ENCODE measurements around the gene MT4.

MT4 gene

DNA sequence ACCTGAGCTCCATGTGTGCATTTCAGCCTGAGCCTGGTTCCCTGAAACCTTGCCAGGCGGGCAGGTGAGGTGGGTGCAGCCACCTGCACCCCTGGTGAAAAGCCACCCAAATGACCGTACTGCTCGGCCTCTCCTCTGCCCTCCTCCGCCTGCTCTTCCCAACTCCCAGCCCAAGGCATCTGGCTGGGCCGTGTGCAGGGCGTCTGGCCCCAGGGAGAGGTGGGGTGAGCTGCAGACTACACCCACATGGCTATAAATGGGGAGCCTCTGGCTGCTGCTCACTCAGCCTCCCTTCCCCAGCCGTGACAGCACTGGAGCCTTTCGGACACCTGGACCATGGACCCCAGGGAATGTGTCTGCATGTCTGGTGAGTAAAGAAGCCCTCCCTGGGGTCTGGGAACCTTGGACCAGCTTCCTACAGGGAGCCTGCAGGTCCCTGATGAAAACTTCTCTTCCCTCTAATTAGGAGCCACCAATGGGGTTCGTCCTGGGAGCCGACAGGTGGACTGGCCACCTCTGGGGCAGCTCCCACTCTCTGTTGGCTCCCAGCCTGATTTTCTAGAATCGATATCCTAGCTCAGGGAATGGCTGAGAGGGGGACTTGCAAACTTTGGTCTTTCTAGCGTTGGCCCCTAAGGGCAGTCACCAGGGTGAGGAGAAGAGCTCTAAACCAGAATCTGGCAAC, at the start of gene MT4:
Gene MT4 (plus strand): TSS at position 281 of the 685 bp plus-strand sequence. CDS start 56 bp downstream, at position 337.
- DNase-seq (ENCODE audit: low read depth): no peak

DNA sequence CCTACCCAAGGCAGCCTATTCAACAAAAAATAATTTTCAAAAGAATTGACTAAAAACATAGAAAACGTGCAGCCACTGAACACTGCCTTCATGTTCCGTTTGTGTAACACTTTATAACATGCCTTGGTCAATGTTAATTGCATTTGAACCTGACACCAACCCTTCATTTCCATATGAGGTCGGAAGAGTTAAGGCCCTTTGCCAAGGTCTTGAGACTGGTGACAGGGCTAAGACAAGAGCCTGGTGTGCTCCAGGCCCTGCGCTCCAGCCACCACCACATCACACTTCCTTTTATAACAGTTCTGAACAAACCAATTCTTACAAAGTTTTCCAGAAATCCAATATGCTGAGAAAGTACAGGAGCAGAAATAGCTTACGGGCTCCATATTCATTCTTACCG, 49.2 kb upstream of the MT4 start:
- no peak for DNase-seq (ENCODE audit: low read depth)

DNA sequence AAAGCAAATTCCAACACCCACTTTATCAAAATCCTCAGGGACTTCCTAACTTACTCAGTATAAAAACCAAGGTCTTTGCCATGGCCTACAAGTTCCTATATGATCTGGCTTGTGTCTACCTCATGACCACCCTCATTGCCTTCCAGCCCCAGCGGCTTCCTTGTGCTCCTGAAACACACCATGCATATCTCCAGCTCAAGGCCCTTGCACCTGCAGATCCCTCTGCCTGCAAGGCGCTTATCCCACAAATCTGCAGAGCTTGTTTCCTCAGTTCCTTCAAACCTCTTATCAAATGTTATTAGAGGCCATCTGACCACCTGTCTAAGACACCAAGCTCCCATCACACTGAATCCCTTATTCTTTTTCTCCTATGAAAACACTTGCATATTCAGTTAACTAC, 47.7 kb upstream of the MT4 start:
- no peak for DNase-seq (ENCODE audit: low read depth)

DNA sequence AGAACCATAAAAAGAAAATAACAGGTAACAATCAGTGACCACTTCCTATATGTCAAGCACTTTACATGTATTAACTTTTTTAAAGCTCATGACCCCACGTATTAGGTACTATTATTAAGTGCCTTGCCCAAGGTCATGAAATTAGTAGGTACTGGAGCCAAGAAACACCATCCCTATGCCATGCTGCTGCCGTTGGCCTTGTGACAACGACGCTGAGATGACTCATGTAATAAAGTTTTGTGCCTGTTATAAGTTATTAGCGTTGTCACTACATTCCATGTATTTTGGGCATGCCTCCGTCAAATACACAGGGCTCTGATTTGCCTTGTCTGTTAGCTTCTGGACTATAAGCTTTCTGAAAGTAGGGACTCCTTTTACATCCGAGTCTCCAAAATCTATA, 46.4 kb upstream of the MT4 start:
- no peak for DNase-seq (ENCODE audit: low read depth)

DNA sequence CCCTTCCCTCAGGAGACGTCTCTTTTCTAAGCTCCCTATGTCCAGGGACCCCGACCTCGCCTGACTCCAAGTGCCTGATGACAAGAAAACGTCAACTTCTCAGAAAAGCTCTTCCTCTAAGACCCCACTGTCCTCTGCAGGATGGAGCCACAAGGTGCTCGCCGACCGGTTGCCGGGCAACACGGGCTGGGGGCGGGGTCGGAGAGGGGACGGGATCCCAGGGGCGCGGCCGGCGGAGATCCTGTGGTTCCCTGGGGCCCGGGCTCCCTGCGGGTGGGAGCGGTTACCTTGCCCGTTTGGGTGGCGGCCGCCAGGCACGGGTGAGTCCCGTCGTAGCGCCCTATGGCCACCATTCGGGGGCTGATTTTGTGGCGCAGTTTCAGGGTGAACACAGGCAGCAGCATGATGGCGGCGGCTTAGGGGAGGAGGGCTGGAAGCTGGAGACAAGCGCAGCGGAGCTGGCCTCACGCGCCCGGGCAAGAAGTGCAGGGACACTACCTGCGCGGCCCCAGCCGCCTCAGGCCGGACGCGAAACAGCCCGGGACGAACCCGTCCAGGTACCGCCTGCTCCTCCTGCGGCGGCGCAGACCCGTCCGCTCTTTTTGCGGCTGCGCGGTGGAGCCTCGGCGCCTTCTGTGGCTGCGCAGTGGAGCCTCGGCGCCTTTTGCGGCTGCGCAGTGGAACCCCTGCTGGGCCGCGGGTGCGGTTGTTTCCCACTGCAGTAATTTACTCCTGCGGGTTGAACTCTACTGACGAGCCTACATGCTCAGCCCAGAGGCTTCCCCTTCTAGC, 45.2 kb upstream of the MT4 start, which contains the start of gene BBS2:
Gene BBS2 (minus strand): TSS at position 566 of the 792 bp plus-strand sequence. CDS start 162 bp downstream, at position 404.
- peak; percentile 17 for DNase-seq (ENCODE audit: low read depth)

DNA sequence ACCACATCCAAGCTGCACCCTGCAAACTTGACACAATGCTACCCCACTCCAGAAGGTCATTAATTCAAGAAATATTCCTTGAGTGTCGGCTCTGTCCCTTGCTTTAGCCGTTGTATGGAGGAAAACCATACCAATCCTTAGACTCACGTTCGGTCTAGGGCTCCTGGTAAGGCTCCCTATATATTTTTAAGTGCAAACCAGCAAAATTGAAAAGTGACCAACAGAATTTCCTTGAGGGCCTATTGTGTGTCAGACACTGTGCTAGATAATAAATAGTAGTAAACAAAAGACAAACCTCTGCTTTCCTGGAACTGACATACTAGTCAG, 44.7 kb upstream of the MT4 start:
- DNase-seq (ENCODE audit: low read depth): no peak

DNA sequence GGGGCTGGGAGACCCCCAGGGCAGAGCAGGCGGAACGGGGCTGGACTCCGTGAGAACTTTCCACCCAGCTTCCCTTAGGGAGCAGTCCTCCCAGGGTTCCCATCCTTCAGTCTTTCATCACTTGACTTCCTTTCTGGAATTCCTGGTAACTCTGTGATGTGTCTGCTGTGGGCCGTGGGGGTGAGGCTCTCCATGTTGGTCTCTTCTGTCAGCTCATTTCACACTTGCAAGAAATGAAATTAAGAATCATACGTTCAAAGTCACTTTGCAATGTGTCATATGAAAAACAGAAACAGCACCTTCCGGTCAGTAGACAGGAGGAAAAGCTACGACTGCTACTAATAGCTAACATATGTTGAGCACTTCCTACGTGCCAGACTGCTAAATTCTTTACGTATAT, 39.6 kb upstream of the MT4 start:
- no peak for DNase-seq (ENCODE audit: low read depth)

DNA sequence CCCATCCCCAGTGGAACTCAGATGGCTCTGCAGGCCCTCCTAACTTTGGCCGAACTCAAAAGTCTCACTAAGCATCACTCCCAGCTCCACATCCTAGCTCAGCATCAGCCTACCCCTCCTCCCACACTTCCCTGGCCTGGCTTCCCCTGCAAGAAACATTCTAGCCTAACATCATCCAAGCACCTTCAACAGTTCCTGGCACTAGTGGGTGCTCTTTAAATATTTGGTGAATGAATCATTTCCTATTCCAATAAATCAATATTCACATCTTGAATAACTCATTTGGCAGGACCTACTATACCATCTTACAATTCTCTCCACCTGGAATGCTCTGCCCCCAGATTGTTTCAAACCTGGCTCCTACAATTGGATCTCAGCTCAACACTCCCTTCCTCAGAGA, 34.0 kb upstream of the MT4 start:
- no peak for DNase-seq (ENCODE audit: low read depth)

DNA sequence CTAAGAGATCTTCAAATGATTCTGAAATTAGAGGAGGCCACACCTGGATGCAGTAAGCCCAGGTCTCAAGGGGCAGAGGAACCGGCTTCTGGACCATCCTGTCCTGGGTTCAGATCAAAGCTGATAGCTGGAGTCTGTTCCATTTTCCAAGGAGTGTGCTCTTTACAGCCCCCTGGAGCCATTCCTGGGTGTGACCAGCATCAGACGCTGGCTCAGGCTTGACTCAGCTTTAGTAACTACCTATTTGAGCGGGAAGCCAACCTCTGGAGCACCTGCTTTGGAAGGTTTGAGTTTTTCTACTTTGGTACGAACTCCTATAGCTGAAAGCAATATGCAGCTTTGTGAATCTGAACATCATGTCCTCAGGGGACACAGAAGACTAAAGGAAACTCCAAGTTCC, 32.2 kb upstream of the MT4 start:
- DNase-seq (ENCODE audit: low read depth): no peak

DNA sequence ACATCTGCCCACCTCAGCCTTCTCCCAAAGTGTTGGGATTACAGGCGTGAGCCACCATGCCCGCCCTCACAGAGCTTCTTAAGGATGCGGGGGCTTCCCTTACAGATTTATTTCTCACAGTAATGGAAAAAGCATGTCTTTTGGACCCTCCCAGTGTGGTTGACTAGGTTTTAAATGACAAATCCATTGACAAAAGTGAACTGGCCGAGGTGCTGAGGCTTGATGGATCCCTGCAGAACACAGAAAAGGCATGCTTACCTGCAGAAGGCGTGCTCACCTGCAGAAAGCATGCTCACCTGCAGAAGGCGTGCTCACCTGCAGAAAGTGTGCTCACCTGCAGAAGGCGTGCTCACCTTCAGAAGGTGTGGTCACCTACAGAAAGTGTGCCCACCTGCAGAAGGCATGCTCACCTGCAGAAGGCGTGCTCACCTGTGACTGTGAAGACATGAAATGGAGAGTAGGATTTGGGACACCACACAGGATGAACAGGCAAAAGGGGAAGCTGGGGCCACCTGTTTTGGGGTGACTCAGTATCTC, 30.0 kb upstream of the MT4 start:
- DNase-seq (ENCODE audit: low read depth): no peak

DNA sequence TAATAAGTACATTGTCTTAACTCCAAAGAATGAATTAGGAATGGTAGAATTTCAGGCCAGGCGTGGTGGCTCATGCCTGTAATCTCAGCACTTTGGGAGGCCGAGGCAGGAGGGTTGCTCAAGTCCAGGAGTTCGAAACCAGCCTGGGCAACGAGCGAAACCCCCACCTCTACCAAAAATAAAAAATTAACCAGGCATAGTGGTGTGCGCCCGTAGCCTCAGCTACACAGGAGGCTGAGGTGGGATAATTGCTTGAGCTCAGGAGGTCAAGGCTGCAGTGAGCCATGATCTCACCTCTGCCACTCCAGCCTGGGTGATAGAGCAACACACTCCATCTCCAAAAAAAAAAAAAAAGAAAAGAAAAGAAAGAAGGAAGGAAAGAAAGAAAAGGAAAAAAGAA, 26.5 kb upstream of the MT4 start:
- DNase-seq (ENCODE audit: low read depth): no peak

DNA sequence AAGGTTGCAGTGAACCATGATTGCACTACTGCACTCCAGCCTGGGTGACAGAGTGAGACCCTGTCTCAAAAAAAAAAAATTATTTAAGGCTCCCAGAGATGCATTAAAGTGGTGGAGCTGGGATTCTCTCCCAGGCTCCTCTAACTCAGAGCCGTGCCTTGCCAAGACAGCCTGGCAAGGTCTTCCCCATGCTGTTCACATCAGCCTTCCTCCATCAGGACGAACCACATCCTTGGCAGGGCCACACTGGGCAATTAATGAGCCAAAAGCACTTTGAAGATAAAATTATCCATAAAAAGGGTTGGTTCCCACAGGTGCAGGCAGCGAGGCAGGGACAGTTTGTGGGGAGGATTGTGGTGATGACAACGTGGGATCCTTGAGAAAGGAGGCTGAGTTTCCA, 25.2 kb upstream of the MT4 start:
- no peak for DNase-seq (ENCODE audit: low read depth)

DNA sequence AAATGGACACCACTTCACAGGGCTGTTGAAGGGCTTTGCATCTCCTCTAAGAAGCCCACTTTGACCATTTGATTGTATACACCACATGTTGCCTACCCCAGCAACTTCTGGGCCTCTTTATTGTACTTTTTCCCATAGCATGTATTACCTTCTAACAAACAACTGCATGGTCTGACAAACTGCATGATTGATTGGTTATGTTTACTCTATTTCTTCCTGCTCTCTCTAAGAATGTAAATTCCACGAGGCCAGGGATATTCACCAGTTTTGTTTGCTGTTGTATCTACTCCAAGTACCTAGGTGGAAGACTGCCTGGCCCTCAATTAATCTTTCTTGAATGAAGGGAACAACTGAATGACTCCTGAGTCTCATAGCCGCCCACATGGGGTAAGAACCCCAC, 22.8 kb upstream of the MT4 start:
- DNase-seq (ENCODE audit: low read depth): no peak

DNA sequence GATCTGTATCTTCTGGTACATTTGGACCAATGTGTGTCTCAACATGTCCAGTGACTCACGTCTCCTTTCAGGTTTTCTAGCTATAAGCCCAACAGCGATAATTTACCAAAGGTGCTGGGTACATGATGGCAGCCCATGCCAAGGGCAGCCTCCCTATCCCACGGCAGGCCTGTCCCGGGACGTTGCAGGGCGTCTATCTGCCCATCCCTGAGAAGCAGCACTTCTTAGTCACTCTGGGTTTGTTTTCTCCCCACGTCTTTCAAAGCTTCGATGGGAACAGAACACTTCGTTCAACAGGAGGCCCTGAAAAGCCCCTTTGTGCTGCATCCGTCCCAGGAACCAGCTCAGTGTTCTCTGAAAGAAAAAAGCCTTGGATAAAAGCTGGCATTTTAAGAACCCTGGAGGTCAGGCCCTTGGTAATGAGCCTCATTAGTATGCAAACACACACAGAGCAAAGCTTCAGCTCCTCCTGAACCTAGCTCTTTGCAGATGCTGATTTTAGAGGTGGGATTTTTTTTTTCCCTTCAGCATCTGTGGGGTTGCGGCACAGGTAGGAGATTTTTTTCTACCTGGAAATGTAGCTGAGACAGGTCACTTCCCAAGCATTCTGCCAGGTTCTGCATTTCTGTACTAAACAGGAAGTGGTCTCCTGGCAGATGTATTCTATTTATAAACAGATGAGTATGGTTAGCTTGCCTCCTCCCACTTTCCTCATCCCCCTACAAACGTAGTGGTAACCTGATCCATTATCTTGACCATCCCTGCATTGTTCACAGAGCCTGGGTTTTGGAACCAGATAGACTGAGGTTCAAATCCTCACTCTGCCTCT, 17.5 kb upstream of the MT4 start:
- peak; percentile 9 for DNase-seq (ENCODE audit: low read depth)

DNA sequence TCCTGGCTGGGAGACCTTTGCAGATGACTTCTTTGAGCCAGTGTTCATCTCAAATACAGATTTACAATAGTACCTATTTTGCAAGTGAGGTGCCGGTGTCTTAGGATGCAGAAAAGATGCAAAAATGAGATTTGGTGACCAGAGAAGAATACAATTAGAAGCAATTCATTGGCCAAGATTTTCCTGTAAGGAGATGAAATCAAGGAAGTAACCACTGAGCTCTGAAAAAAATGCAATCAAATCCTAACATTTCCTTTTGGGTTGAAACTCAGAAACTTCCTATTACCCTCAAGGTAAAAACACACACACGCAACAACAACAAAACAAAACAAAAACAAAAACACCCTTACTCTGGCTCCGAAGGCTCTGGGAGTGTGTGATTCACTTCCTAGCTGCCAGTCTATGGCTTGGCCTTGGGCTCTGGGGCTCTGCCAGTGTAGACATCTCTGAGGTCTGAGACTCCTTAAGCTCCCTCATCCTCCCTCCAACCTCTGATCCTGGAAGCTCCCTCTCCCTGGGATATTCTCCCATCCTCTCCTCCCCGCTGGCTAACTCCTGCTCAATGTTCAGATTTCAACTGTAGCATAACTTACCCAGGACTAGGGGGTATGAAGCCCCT, 16.8 kb upstream of the MT4 start:
- DNase-seq (ENCODE audit: low read depth): no peak

DNA sequence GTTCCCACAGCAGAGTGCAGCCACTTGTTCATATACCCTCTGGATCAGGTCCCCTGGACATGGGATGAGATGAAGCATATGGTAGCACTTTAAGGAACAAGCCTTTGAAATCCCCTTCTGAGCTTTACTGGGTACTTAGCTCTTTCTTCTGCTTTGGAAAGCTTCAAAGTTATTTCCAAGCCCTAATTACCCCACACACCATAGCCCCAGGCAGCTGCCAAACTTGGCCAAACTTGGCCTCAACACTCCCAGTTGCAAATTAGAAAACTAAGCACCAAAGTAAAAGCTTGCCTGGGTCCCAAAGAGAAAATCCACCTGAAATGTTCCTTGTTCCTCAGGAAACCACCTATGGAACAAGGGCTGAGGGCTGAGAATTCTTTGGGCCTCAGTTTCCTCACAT, 15.7 kb upstream of the MT4 start:
- DNase-seq (ENCODE audit: low read depth): no peak

DNA sequence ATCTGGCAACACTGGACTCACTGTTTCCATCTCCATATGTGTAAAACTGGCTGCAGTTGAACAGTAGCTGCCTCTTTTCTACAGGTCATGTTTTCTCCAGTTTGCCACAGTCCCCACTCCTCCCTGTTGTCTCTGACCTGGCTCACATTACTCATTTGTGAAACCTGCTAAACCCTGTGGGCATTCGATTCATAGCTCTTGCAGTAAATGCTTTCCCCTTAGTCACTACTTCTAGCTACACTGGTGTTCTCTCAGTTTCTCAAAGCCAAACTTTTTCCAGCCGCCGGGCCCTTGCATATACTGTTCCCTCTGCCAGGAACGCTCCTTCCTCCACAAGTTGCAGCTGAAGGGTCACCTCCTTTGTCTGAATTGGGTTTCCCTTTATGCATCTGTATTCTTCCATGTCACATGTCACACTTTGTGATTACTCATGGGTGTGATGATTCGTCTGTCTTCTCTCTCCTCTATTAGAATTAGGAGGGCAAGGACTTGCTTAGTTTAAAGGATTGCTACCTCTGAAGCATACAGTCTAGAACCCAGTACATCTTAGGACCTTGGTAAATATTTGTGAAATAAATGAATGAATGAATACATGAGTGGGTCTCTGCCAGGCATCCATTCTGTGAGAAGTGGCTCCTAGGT, 15.0 kb upstream of the MT4 start:
- no peak for DNase-seq (ENCODE audit: low read depth)

DNA sequence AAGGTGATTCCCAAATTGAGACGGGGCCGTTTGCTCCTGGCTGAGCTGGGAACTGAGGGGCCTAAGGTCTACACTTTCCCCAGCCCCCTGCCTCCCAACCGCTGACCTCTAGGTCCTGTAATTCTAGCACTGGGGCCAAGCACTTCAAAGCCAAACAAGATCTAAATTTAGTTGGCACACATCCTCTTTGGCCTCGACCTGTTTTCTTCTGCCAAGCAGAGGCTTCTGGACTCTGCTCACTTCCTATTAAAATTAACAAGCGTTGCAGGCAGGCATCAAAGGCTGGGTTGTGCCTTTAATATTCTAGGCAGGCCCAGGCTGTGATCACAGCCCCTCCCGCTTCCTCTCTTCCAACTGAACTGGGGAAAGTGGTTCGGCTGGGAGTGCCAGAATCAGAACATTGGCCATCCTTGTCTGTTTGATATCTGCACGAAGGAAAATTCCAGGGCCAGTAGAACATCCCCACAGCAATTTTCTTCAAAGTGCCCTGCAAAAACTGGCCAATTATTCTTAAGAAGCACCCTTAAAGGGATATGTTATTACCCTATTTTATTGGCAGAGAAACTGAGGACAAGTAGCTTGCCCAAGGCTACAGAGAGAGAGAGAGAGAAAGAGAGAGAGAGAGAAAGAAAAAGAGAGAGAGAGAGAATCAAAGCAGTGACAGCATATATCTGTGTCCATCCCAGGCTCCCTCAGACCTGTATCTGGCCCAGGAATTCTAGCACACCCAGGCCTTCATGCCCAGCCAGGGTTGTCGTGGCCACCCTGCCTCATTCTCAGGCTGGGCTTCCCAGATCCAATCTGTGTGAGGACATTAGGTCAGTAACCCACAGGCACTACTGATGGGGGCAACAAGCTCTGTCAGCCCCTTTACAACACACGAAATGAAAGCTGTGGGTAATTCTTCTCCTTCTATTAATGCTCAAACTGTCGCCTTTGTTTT, 12.8 kb upstream of the MT4 start:
- DNase-seq (ENCODE audit: low read depth): no peak

DNA sequence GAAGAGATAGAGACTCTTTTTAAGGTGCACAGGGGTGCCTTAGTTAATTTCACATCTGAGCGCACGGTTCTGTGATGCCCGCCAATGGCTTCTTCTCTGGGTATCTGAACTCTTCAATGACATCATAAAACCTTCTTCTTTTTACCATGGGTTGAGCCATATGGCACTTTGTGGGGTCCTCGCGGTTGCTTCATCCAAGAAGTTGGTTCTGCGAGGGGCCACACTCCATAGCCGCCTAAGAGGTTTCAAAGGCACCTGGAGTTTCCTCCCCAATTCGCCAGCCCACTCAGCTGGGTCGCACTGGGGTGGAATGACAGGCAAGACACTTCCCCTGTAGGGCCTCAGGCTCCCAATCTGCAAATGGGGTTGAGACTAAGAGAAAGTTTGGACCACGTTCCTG, 10.4 kb upstream of the MT4 start:
- no peak for DNase-seq (ENCODE audit: low read depth)

DNA sequence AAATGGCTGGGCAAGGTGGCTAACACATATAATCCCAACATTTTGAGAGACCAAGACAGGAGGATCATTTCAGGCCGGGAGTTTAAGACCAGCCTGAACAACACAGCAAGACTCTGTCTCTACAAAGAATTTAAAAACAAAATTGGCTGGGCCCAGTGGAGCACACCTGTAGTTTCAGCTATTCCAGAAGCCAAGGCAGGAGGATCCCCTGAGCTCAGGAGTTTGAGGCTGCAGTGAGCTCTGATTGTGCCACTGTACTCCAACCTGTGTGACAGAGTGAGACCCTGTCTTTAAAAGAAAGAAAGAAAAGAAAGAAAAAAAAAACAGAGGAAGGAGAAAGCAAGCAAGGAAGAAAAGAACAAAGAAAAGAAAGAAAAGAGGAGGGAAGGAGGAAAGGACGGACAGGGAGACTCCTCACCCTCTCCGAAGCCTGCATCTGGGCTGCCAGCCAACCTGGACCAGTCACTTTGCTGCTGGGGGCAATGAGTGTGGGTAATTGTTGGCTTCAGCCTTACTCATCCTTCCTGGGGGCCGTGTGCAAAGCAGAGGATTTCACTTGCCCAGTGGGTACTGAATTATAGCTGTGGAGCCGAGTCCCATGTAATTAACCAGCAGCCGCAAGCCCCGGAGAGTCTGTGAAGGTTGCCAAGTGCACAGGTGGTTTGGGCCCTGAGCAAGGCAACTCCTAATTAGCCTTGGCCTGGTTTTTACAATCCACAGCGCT, 6.7 kb upstream of the MT4 start:
- no peak for DNase-seq (ENCODE audit: low read depth)

Measured in non-pigmented ciliary epithelial cell (primary cell).